H9 (cell line): ENCODE data around the gene CYBB. TPM values are rescaled to one million over a fixed set of nuclear protein-coding genes. Genes with fewer than 3 reads are reported as not detected.

Source experiments
- DNase-seq: peaks from one replicate; pipeline ENCODE4 v3.0.0-alpha.2; 2017
- H2AFZ ChIP-seq: one replicate; pipeline ENCODE4 v1.6.1; 2013; ENCODE audit warnings: mild to moderate bottlenecking, low read length, control low read depth, moderate library complexity
- H2AK5ac ChIP-seq: 2 replicates; pipeline ENCODE4 v1.6.1; 2013; ENCODE audit warnings: low read length, control low read depth, mixed read lengths; ENCODE audit not compliant: insufficient read length
- H2BK120ac ChIP-seq: one replicate; pipeline ENCODE4 v1.6.1; 2013; ENCODE audit warnings: low read depth, mild to moderate bottlenecking, low read length, control low read depth, inconsistent platforms; ENCODE audit not compliant: poor library complexity, severe bottlenecking
- H2BK12ac ChIP-seq: 2 replicates; pipeline ENCODE4 v1.6.1; 2013; ENCODE audit warnings: low read length, control low read depth, mixed read lengths, low read depth; ENCODE audit not compliant: insufficient read length
- H2BK15ac ChIP-seq: 2 replicates; pipeline ENCODE4 v1.6.1; 2013; ENCODE audit warnings: low read depth, low read length, control low read depth
- H2BK20ac ChIP-seq: one replicate; pipeline ENCODE4 v1.6.1; 2013; ENCODE audit warnings: low read depth, mild to moderate bottlenecking, low read length, control low read depth, inconsistent platforms; ENCODE audit not compliant: poor library complexity, severe bottlenecking
- H2BK5ac ChIP-seq: 2 replicates; pipeline ENCODE4 v1.6.1; 2013; ENCODE audit warnings: low read length, control low read depth, mixed read lengths; ENCODE audit not compliant: insufficient read length
- H3K14ac ChIP-seq: 2 replicates; pipeline ENCODE4 v1.6.1; 2013; ENCODE audit warnings: low read length, control low read depth; ENCODE audit not compliant: insufficient read depth
- H3K18ac ChIP-seq: 2 replicates; pipeline ENCODE4 v1.6.1; 2013; ENCODE audit warnings: low read depth, mild to moderate bottlenecking, mixed read lengths, low read length, control low read depth; ENCODE audit not compliant: insufficient read length
- H3K23ac ChIP-seq: 2 replicates; pipeline ENCODE4 v1.6.1; 2013; ENCODE audit warnings: low read length, control low read depth, mixed read lengths, low read depth; ENCODE audit not compliant: insufficient read length
- H3K23me2 ChIP-seq: 2 replicates; pipeline ENCODE4 v1.6.1; 2013; ENCODE audit warnings: low read depth, mild to moderate bottlenecking, mixed read lengths, low read length, control low read depth; ENCODE audit not compliant: insufficient read length, poor library complexity, severe bottlenecking
- H3K27ac ChIP-seq: 2 replicates; pipeline ENCODE4 v1.5.1; 2013; ENCODE audit warnings: low read length, control low read depth, mixed read lengths, low read depth; ENCODE audit not compliant: insufficient read length
- H3K27me3 ChIP-seq: 2 replicates; pipeline ENCODE4 v1.6.1; 2013; ENCODE audit warnings: low read length, control low read depth, inconsistent platforms; ENCODE audit not compliant: insufficient read depth
- H3K4ac ChIP-seq: 2 replicates; pipeline ENCODE4 v1.6.1; 2013; ENCODE audit warnings: low read depth, mild to moderate bottlenecking, control low read depth, inconsistent platforms, low read length, moderate library complexity
- H3K4me1 ChIP-seq: 2 replicates; pipeline ENCODE4 v1.6.1; 2013; ENCODE audit warnings: low read length, control low read depth, inconsistent platforms; ENCODE audit not compliant: insufficient read depth
- H3K4me2 ChIP-seq: 2 replicates; pipeline ENCODE4 v1.6.1; 2013; ENCODE audit warnings: low read length, control low read depth, mixed read lengths; ENCODE audit not compliant: insufficient read length, insufficient read depth
- H3K56ac ChIP-seq: 2 replicates; pipeline ENCODE4 v1.6.1; 2013; ENCODE audit warnings: low read depth, mild to moderate bottlenecking, mixed read lengths, low read length, control low read depth; ENCODE audit not compliant: insufficient read length
- H3K79me1 ChIP-seq: 2 replicates; pipeline ENCODE4 v1.6.1; 2013; ENCODE audit warnings: low read depth, mild to moderate bottlenecking, moderate library complexity, low read length, control low read depth, inconsistent platforms; ENCODE audit not compliant: insufficient read depth, poor library complexity, severe bottlenecking
- H3K79me2 ChIP-seq: 2 replicates; pipeline ENCODE4 v1.6.1; 2013; ENCODE audit warnings: low read length, control low read depth, inconsistent platforms; ENCODE audit not compliant: insufficient read depth
- H3K9ac ChIP-seq: 2 replicates; pipeline ENCODE4 v1.6.1; 2013; ENCODE audit warnings: low read length, control low read depth, mixed read lengths; ENCODE audit not compliant: insufficient read length; ENCODE audit errors: extremely low read depth
- H3K9me3 ChIP-seq: one replicate; pipeline ENCODE4 v1.6.1; 2013; ENCODE audit warnings: low read depth, low read length, inconsistent platforms; ENCODE audit not compliant: control insufficient read depth
- H3T11ph ChIP-seq: one replicate; pipeline ENCODE4 v1.6.1; 2013; ENCODE audit warnings: mild to moderate bottlenecking, low read length, control low read depth, inconsistent platforms
- H4K20me1 ChIP-seq: one replicate; pipeline ENCODE4 v1.6.1; 2013; ENCODE audit not compliant: control insufficient read depth, insufficient read length, insufficient read depth
- H4K5ac ChIP-seq: 2 replicates; pipeline ENCODE4 v1.6.1; 2013; ENCODE audit warnings: low read depth, mild to moderate bottlenecking, mixed read lengths, low read length, control low read depth; ENCODE audit not compliant: insufficient read length
- H4K8ac ChIP-seq: replicated peaks from 2 replicates; pipeline ENCODE4 v1.6.1; 2013; ENCODE audit warnings: low read length, control low read depth, mixed read lengths, low read depth; ENCODE audit not compliant: insufficient read length
- H4K91ac ChIP-seq: 2 replicates; pipeline ENCODE4 v1.6.1; 2013; ENCODE audit warnings: low read depth, mild to moderate bottlenecking, moderate library complexity, mixed read lengths, low read length, control low read depth; ENCODE audit not compliant: insufficient read length
- H3K27ac Mint-ChIP-seq, 3 experiments: 2 replicates in 2 of 3; 3 replicates in 1 of 3; pipeline ENCODE4 v1.8.0; 2020 to 2021; ENCODE audit warnings: mixed read lengths in 3 of 3, mild to moderate bottlenecking in 1 of 3, moderate library complexity in 1 of 3
- H3K27me3 Mint-ChIP-seq: 2 replicates; pipeline ENCODE4 v1.8.0; 2021; ENCODE audit warnings: low read depth, mild to moderate bottlenecking, moderate library complexity, mixed read lengths
- H3K36me3 Mint-ChIP-seq, 3 experiments: 2 replicates in 2 of 3; 3 replicates in 1 of 3; pipeline ENCODE4 v1.8.0; 2020 to 2021; ENCODE audit warnings: low read depth in 3 of 3, mixed read lengths in 3 of 3; ENCODE audit not compliant: insufficient read depth in 1 of 3
- H3K4me1 Mint-ChIP-seq, 2 experiments: 2 replicates each; pipeline ENCODE4 v1.8.0; 2020; ENCODE audit warnings: mixed read lengths in 2 of 2
- H3K4me3 Mint-ChIP-seq, 2 experiments: 2 replicates in 1 of 2; 3 replicates in 1 of 2; pipeline ENCODE4 v1.8.0; 2020 to 2021; ENCODE audit warnings: mild to moderate bottlenecking in 2 of 2, mixed read lengths in 2 of 2, moderate library complexity in 1 of 2
- H3K9me3 Mint-ChIP-seq, 2 experiments: 2 replicates in 1 of 2; 3 replicates in 1 of 2; pipeline ENCODE4 v1.8.0; 2020; ENCODE audit warnings: mild to moderate bottlenecking in 2 of 2, mixed read lengths in 2 of 2, moderate library complexity in 1 of 2
- CTCF ChIP-seq: fragments of 200-600 bp; sonication (generic); conservative IDR thresholded peaks from 3 replicates; pipeline ENCODE4 v1.8.0; 2021; ENCODE audit warnings: antibody characterized with exemption, mild to moderate bottlenecking
- WGBS: extraction: QIAGEN DNeasy Blood & Tissue Kit; methylation state at CpG from one replicate; pipeline ENCODE4 v1.1.7; 2013; ENCODE audit warnings: missing lambda C conversion rate, low lambda C conversion rate, mixed read lengths; ENCODE audit not compliant: insufficient read length; ENCODE audit errors: extremely low coverage; 5-methylcytosine and 5-hydroxymethylcytosine counted together
- total RNA-seq: library from RNA; stranded (reverse); gene quantifications from 2 replicates; pipeline ENCODE4 v1.2.1, GENCODE V29; 2021

The CYBB gene
- total RNA-seq, 1 experiment from 2014 or later = 0.07 TPM

GRCh38 chrX:37812110-37812509 is 32.3 kb downstream of the CYBB start:
- Histone ChIP-seq H3K27me3 (no peaks in the 10 kb centered on the region), H2BK120ac (no peak overlapping the region), H3K9me3 (no peaks in the 10 kb centered on the region), H2AFZ (no peak overlapping the region), H2BK20ac (no peak overlapping the region), H4K5ac (no peak overlapping the region), H4K8ac (no peak overlapping the region), H2BK15ac (no peak overlapping the region), H3K23ac (no peak overlapping the region), H4K91ac (no peak overlapping the region), H3K18ac (no peak overlapping the region), H3K4me2 (no peak overlapping the region), H2BK12ac (no peak overlapping the region), H3K79me2 (no peaks in the 10 kb centered on the region), H3K23me2 (no peaks in the 10 kb centered on the region), H3T11ph (no peak overlapping the region), H3K56ac (no peak overlapping the region), H2BK5ac (no peak overlapping the region), H3K9ac (no peak overlapping the region), H3K27ac (no peak overlapping the region), H3K4ac (no peak overlapping the region), H3K79me1 (no peaks in the 10 kb centered on the region), H4K20me1 (no peaks in the 10 kb centered on the region), H3K14ac (no peak overlapping the region), H3K4me1 (no peaks in the 10 kb centered on the region), H2AK5ac (no peak overlapping the region)
- WGBS = no CpG with 5 or more reads among the region's 1 CpG
- Mint-ChIP-seq H3K27ac (no peak overlapping the region), H3K4me1 (no peaks in the 10 kb centered on the region), H3K36me3 (no peaks in the 10 kb centered on the region; a peak in 1 of 7 replicates), H3K27me3 (no peaks in the 10 kb centered on the region), H3K9me3 (peaks cover 40 to 59% of the 10 kb centered on the region in 2 experiments), H3K4me3 (no peak overlapping the region)
- no peak for TF ChIP-seq CTCF
- DNase-seq = no peak
